ENCODE data around the gene ZNF365. TPM values are rescaled to one million over a fixed set of nuclear protein-coding genes. Genes with fewer than 3 reads are reported as not detected.
"Not testable (repeated sequence)": the region's sequence is repeated elsewhere in the genome, so short reads cannot be mapped to it uniquely, and the experiment has no call there.

The ZNF365 gene, protein sequence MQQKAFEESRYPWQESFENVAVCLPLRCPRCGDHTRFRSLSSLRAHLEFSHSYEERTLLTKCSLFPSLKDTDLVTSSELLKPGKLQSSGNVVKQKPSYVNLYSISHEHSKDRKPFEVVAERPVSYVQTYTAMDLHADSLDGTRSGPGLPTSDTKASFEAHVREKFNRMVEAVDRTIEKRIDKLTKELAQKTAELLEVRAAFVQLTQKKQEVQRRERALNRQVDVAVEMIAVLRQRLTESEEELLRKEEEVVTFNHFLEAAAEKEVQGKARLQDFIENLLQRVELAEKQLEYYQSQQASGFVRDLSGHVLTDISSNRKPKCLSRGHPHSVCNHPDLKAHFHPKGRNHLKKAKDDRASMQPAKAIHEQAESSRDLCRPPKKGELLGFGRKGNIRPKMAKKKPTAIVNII
- 1.00 TPM for polyA plus RNA-seq (2013, experiment 1 of 2; ENCODE audit: insufficient read length)
- 0.91 TPM for polyA plus RNA-seq (2013, experiment 2 of 2; ENCODE audit: insufficient read length)

DNA sequence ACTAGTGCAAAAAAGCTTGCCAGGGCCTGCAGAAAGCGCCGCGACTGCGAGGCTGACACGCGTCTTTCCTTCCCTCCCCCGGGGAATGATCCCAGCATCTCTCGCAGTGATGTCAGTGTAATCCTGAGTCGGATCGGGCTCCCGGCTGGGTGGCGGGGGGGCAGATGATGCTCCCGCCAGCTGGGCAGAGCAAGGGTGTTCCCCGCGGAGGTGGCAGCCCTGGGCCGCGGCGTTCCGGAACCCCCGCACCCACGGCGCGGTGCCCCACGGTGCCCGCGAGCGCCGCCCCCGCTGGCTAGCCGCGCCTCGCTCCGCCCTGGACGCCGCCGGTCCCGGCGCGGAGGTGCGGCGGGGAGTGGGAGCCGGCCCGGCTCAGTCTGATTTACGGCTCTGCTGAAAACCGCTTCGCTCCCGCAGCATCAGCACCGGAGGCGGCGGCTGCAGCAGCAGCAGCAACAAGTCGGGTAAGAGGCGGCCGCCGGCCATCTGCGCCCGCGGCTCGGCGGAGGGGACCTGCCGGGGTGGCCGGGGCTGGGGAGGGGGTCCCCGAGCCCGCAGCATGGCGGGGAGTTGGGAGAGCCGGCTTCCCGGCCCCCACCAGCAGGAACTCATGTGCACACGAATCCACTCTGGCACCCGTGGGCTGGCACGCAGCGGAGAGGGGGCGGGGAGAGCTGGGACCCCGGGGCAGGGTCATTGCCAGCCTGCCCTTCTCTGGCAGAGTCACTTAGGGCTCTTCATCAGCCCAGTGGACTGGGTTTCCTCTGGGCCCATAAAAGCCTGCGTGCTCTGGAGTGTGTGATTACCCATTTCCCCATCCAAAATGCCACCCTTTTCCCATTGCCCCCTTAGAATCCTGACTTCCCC is at the start of gene ZNF365:
TSS of gene ZNF365 (plus strand) at position 375 of the 867 bp plus-strand sequence. CDS start 1,825 bp downstream, outside the sequence.
- DNase-seq = peak; percentile 51

DNA sequence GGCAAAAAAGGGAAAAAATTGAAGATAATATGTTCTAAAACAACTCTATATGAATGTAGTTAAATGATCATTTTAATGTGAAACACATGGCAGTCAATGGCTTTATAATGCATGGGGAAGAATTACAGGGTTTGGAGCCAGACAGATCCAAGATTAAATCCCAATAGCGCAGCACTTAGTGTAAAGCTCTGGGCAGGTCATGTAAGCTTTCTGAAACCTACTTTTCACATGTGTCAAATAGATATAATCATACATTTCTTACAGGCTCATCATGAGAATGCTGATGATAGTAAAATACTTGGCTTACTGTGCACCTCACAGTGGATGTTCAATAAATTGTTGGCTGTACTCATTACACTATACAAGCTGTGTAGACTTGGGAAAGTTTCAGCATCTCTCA is 48.0 kb upstream of the ZNF365 start:
- no peak for DNase-seq

DNA sequence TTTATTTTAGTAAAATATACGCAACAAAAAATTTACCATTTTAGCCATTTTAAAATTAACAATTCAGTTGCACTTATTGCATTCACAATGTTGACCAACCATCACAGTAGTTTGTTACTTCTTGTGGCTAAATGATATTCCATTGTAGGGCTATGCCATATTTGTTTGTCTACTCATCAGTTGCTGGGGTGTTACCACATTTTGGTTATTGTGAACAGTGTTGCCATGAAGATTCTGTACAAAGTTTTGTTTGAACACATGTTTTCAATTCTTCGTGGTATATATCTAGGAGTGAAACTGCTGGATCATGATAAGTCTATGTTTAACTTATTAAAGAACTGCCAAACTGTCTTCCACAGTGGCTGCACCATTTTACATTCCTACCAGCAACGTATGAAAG is 46.3 kb upstream of the ZNF365 start:
- DNase-seq = peak; percentile 57

DNA sequence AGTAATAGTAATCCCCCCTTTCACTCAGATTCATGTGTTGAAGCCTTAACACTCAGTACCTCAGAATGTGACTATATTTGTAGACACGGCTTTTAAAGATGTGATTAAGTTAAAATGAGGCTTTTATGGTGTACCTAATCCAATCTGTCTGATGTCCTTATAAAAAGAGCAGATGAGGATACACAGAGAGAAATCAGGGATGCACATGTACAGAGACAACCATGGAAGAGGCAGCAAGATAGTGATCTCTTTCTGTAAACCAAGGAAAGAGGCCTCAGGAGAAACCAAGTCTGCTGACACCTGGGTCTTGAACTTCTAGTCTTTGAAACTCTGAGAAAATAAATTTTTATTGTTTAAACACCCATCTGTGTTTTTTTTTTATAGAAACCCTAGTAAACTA is 44.0 kb upstream of the ZNF365 start:
- DNase-seq = no peak

DNA sequence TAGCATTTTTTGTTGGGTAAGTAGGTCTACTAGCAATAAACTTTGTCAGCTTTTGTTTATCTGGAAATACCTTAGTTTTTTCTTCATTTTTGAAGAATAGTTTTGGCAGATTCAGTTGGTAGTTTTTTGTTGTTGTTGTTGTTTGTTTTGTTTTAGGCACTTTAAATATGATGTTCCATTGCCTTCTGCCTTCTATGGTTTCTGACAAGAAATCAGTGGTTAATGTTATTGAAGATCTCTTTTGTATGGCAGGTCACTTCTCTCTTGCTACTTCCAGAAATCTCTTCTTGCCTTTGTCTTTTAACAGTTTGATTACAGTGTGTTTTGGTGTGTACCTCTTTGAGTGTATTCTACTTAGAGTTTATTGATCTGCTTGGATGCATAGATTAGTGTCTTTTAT is 41.8 kb upstream of the ZNF365 start:
- DNase-seq = no peak

DNA sequence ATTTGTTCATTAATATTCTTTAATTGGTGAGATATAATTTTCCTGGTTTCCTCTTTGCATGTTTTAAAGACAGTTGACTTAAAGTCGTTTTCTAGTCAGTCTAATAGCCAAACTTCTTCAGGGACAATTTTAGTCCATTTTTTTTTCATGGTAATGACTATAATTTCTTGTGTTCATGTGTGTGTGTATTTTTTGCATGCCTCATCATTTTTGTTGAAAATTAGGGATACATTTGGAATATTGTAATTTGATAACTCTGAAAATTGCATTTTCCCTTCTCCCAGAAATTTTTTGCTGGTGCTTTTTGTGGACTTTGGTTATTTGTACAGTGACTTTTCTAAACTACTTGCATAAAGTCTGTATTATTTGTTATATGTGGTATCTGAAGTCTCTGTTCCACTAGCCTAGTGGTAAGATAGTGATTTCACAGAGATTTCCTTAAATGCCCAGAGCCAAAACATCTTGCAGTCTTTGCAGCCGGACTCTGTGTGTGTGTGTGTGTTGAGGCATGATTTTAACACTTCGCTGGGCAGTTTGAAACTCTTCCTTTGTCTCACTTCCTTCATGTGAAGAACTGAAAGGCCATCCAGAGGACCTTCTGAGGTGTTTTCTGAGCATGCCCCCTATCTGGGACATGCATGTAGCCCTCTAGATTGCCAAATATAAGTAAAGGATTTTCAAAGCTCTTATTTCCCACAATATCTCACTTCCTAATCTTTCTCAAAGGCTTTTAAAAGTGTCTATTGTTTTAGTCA is 40.9 kb upstream of the ZNF365 start:
- DNase-seq = no peak

DNA sequence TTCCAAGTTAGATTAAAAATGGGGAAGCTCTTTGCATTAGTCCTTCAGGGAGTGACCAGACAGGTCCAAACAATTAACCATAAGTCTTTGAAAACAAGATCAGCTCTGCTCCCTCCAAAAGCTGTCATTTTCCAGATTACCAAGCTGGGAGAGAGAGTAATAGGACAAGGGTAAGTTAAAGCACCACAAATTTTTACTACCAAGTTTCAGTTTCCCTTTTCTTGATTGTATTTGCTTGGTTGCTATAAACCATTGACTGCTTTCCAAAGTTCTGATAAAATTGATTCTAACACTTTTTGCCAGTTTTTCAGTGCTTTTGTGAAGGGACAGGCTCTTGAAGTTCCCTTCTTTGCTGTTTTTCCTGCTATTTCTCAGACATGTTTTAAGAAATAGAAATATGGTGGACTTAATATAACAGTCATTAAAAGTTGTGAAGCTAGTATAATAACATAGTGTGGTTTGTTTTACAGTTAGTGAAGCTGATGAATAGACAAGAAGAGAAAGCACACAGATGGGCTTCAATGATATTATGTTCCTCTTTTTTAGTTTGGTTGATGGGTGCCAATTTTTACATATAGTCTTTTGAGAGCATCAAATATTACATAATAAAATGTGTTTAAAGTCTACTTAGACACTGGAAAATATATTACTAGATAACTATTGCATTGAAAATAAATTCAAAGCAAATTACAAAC is 40.0 kb upstream of the ZNF365 start:
- DNase-seq = no peak

DNA sequence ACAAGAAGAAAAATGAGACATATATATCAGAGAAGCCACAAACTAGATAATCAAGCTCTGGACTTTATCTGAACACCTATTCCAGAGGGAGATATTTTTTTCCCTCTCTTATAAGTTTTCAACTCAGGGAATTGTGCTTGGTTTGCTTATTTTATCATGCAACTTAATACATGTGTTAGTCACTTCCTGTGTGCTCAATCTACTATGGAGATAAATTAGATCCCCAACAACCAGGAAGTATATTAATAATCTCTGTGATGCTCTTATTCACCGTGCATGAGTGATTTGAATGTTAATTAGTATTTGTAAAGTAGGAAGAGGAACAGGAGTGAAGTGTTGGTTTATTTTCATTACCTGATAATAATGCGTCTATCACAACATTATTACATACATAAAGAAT is 38.8 kb upstream of the ZNF365 start:
- DNase-seq = peak; percentile 4

DNA sequence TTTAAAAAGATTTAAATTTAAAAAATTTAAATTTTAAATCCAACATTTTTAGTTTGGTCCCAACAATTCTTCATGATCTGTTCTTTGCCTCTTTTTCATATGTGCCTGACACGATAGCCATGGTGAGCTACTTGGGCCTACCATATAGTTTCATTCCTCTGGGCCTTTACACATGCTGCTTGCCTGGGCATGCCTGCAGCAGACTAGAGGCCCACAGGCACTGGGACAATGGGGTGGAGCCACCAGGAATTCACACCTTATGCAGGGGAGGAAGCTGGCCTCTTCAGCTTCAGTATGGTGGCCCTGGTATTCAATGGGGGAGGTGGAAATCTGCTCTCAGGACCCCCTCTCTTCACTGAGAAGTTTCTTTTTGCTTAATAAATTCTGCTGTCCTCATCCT is 37.8 kb upstream of the ZNF365 start:
- DNase-seq = no peak

DNA sequence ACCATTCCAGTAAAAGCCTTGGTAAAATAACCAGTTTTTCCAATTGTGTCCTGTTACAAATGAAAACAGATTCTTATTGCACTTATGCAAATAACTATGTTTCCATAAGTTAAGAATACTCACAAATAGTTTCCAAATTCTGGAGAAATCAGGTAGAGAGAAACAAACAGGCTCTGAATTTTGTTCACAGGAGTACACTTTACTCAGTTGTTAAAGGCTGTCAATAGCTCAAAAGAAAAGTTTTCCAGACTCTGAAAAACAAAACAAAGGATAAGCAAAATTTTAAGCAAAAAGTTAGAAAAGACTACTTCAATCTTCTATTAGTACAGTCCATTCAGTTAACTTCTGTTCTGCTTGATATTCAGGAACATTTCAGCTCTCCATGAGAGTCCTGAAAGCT is 32.8 kb upstream of the ZNF365 start:
- DNase-seq = no peak

DNA sequence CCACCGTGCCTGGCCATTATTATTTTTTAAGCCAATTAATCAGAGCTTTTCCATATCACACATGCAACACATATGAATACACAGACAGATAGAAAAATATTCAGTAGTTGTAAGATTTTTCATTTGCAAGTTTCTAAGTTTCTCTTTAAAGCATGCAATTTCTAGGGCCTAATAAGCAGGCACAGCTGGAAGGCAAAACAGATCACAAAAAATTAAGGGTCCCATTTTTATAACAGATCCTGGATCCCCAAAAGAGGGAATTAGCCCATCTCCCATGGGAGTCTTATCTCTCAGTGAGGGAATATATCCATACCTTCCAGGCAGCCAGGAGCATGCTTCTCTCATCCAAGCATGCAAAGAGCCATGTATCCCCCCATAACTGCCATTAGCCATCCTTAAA is 31.2 kb upstream of the ZNF365 start:
- DNase-seq = no peak

DNA sequence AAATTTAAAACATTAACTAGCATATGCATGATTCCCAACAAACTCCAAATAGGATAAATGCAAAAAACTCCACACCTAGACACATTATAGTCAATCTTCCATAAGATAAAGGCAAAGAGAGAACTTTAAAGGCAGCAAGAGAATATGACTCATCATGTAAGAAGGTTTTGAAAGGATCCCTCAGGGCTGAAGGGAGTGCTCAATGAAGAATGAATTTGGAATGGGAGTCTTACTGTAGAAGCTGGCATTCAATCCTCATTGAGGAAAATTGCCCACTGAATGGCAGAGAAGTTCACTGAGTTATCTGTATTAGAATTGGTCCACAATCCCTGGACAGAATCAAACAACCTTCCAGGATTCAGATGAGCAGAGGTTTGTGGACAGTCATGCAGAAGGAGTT is 26.1 kb upstream of the ZNF365 start:
- DNase-seq = no peak

DNA sequence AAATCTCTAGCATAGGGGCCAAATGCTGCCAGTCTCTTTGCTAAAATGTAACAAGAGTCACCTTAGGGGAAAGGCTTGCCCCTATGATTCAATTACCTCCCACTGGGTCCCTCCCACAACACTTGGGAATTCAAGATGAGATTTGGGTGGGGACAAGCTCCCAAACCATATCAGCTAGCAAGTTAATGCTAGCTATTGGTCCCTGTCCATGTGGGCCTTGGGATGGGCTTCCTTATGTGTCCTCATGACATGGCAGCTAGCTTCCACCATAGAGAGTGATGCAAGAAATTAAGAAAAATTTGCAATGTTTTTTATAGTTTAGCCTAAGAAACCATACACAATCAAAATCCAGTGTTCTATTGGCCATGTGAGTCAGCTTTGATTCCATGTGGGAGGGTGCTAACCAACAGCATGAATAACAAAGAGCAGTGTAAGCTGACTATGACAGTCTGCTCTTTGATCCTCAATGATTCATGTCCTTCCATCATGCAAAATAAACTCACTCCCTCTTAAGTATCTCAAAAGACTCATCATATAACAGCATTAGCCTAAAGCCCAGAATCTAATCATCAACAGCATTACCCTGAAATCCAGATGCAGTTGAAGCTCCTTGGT is 21.7 kb upstream of the ZNF365 start:
- peak; percentile 39 for DNase-seq

DNA sequence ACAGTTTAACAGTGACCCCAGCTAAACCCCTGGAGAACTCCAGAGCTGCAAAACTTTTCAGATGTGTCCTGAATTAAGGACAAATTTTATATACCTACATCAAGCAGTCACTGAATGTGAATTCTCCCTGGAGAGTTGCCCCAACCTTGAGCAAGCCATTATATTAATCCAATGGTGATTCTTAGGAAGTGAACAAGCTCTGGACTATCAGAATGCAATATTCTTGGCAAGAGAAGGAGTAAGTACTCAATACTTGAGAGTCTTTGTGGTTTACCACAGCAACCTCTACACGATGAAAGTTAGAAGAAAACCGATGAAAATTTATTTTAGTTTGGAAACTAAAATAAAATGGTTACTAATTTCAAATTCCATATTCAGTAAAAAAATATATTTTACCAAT is 19.3 kb upstream of the ZNF365 start:
- peak; percentile 57 for DNase-seq

DNA sequence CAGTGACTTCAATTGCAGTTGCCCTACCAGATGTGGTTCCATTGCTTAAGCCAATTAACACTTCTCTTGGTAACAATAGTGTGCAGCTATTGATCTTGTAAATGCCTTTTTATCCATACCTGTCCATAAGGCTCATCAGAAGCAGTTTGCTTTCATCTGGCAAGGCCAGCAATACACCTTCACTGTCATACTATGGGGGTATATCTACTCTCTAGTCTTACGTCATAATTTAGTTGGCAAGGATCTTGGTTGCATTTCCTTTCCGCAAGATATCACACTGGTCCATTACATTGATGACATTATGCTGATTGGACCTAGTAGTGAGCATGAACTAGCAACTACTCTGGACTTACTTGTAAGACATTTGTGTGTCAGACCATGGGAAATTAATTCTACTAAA is 17.7 kb upstream of the ZNF365 start:
- no peak for DNase-seq

DNA sequence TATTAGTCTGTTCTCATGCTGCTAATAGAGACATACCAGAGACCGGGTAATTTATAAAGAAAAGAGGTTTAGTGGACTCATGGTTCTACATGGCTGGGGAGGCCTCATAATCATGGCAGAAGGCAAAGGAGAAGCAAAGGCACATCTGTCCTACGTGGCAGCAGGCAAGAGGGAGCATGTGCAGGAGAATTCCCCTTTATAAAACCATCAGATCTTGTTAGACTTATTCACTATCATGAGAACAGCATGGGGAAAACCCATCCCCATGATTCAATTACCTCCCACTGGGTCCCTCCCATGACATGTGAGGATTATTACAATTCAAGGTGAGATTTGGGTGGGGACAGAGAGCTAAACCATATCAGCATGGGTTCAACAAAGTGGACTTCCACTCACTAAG is 16.0 kb upstream of the ZNF365 start:
- DNase-seq = not testable (repeated sequence)

DNA sequence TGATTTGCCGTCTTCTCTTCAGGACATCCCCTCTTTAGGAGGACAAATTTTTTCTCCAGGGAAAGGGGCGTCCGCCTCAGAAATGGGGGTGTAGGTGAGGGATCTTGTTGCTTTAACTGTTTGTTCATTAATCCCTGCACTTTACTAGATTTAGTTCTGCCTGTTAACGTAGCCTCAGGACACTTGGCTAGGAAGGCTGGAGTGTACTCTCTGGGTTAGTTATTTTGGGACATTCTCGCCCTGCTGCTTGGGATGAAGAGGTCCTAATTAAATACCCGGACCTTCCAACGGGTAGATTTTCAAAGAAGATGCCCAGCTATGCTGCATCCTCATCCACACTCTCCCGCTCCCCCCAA is 552 bp upstream of the ZNF365 start:
- no peak for DNase-seq

DNA sequence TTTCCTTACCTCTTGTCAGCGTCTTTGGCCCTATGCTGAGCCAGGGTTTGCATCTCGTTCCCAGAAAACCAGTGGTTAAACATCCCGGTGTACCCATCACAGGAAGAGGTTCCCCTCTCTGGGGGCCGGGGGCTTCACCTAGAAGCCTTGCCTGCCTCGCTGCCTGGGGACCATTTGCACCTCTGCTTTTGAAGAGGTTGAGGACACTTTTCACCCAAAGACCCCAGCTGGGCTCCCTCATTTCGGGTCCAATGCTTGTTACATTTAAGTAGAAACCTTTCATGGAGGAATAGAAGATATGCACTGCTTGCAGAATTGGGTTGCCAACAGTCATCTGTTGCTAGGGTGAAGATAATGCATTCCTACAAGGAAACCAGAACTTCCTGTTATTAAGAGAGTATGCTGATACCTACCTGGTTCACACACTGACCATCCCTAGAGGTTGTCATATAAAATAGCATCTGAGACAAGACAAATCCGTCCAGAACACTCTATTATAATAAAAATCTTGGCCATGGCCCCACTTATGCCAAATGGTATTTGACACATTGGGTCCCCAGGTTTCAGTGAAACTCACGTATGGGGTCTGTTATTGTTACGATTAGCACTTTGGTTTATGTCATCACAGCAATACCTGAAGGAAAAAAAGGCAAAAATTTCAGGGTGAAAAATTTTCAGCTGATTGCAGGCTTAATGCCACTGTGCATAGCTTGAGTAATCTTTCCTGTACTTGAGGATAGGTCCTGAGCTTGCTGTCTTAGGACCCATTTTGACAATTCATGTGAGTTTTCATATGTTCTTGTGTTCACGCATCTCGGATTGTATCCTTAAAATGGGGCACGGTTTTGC is 917 bp downstream of the ZNF365 start:
- DNase-seq = no peak

DNA sequence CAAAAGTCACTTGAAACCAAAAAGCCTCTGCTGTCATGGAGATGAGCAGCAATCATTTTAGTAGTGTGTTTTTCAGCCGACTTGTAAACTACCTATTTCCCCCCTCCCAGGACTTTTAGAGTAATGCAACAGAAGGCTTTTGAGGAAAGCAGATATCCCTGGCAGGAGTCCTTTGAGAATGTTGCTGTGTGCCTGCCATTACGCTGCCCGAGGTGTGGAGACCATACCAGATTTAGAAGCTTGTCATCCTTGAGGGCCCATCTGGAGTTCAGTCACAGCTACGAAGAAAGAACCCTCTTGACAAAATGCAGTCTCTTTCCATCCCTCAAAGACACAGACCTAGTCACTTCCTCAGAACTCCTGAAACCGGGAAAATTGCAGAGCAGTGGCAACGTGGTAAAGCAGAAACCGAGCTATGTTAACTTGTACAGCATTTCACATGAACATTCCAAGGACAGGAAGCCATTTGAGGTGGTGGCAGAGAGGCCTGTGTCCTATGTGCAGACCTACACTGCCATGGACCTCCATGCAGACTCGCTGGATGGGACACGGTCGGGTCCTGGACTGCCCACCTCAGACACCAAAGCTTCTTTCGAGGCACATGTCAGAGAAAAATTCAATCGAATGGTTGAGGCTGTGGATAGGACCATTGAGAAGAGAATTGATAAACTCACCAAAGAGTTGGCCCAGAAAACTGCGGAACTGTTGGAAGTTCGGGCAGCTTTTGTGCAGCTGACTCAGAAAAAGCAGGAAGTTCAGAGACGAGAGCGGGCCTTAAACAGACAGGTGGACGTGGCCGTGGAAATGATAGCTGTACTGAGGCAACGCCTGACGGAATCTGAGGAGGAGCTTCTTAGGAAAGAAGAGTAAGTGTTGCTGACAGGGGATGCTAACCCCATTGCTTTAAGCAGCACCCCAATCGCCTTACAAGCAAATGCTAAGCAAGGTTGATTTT is 2.2 kb downstream of the ZNF365 start:
- DNase-seq = no peak

DNA sequence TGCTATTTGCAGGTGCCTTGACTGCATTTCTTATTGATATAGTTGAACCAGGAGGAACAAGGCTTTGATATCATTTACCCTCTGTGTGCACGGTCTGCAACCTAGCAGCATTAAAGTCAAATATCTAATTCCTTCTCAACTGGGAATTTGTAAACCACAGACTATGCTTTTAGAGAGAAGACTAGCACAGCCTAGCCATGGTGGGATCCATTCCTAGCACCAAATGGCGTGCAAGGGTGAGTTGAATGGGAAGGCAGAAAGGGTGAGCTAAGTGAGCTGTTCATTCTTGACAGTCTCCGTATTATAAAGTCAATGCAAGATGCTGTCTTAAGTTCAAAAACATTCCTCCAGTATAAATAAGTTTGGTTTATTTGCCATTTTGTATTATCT is 2.9 kb downstream of the ZNF365 start:
- no peak for DNase-seq

All from fibroblast of skin of scalp (primary cell).